Epithelial cell of proximal tubule (primary cell): ENCODE data around the gene PLXNA4. TPM values are rescaled to one million over a fixed set of nuclear protein-coding genes. Genes with fewer than 3 reads are reported as not detected.

Experiments used
- DNase-seq: peaks from one replicate; pipeline ENCODE4 v3.0.0-alpha.2; 2011; ENCODE audit warnings: low read depth
- H3K4me3 ChIP-seq: 2 replicates; pipeline ENCODE4 v1.5.1; 2011; ENCODE audit warnings: low read depth, mild to moderate bottlenecking, low read length
- CTCF ChIP-seq: conservative IDR thresholded peaks from 2 replicates; pipeline ENCODE4 v1.5.1; 2012; ENCODE audit warnings: low read depth, mild to moderate bottlenecking, low read length
- total RNA-seq: library from RNA; depleted of rRNA; stranded (reverse); fragments of >200 nt; gene quantifications from 2 replicates; pipeline ENCODE4 v1.2.3, GENCODE V29; 2015

PLXNA4 gene
- total RNA-seq, 1 donor from 2014 or later, result not detected

GRCh38 chr7:132234711-132235110 is 341.6 kb downstream of the PLXNA4 start:
- DNase-seq, result peak; percentile 78
- H3K4me3 ChIP-seq, result no peak overlapping the region
- no peak for TF ChIP-seq CTCF

DNA sequence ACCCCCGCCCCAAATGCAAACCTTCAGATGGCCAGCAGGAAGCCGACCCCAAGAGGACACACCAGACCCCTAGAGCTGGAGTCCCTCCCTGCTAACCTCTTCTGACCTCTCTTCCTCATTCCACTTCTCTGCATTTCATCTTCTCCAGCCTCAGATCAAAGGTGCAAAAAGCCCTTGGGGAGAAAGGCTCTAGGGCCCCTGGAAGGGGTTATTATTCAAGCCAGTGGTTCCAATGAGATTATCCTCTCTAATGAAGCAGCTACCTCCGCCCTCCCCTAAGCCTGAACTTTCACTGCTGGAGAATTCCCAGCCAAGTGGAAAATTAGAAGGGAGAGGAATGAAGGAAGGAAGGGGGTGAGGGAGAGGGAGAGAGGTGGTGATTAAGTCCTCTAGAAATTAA is 343.9 kb downstream of the PLXNA4 start:
- no peak for TF ChIP-seq CTCF
- DNase-seq, result no peak
- no peak overlapping the region for H3K4me3 ChIP-seq

DNA sequence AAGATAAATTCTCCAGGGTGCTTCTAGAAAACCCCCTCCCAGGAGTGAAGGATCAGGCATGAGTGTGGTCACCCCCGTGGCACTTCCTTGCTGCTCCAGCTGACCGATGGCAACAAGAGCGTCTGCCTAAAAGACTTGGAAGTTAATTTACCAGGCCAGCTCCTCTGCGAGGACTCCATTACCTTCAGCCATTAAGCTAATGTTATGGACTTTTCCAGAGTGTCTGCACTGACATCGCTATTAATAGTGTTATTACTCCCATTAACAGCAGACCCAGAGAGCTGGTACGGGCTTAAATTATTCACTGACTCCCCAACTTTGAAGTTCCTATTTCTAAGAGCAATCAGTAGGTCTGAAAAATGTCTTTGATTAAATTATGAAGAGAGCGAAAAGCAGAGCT is 345.8 kb downstream of the PLXNA4 start:
- TF ChIP-seq CTCF, result no peak
- DNase-seq, result no peak
- H3K4me3 ChIP-seq, result no peak overlapping the region

- no peak overlapping the region for H3K4me3 ChIP-seq
- TF ChIP-seq CTCF, result no peak
- no peak for DNase-seq
Measured at GRCh38 chr7:132228240-132228639, 348.0 kb downstream of the PLXNA4 start.

- H3K4me3 ChIP-seq, result no peak overlapping the region
- DNase-seq, result no peak
- TF ChIP-seq CTCF, result no peak
Measured at GRCh38 chr7:132226957-132227290, 349.3 kb downstream of the PLXNA4 start.

DNA sequence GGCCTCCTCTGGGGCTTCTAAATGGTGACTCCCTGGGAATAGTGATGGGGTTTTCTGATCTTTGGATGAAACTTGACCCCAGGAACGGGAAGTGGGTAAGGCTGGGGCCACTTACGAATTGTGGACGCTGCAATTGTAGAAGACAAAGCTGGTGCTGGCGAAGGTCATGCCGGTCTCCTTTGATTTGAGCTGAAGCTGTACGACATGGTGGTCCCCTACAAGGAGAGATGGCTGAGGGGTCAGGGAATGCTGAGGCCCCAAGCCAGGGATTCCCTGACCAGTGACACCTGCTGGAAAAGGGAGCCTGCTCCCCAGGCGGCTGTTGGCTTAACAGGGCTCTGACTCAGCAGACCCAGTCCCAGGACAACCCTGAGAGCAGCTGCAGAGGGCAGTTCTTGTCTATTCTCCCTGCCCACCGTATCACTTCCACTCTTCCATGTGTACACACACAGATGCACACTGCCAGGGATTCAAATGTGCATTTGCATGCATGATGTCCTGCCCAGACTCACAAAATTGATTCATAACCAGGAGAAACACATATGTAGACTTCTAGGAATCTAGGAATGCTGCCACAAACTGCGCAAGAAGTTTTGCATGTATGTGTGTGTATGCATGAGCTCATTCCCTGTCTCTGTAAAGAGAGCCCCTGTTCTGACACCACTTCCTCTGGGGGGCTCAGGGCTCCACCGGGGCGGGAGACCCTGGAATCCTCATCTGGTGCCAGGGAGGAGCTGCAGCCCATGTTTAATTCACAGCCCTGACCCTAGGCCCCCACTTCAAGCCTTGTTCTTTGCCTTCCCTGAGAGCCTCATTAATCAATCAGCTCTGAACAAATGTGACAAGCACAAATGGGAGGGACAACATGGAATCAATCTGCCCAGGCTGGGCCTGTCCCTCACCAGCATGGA is 350.0 kb downstream of the PLXNA4 start:
- H3K4me3 ChIP-seq, result no peak overlapping the region
- DNase-seq, result no peak
- TF ChIP-seq CTCF, result no peak
